ENCODE data around the gene SLC16A6.
A peak's percentile ranks its signal among the peaks of the same experiment; 100 is the strongest.

SLC16A6 gene

GRCh38 chr17:68293490-68294195, 2.7 kb upstream of the SLC16A6 start:
- DNase-seq (ENCODE audit: low spot score) = no peak
- no peak for TF ChIP-seq CTCF (IDR thresholded peaks at IDR 0.05; ENCODE audit: poor library complexity, severe bottlenecking)
- ATAC-seq (ENCODE audit: low read depth) = no peak
- Histone ChIP-seq H3K27me3 (ENCODE audit: insufficient read depth, poor library complexity, severe bottlenecking) (peaks cover 41% of the 10 kb centered on the region), H3K4me1 (ENCODE audit: insufficient read depth, poor library complexity, severe bottlenecking) (no peaks in the 10 kb centered on the region), H3K36me3 (ENCODE audit: low read depth) (no peaks in the 10 kb centered on the region), H3K9me3 (ENCODE audit: severe bottlenecking) (no peaks in the 10 kb centered on the region), H3K4me3 (ENCODE audit: severe bottlenecking) (no peak overlapping the region), H3K27ac (ENCODE audit: poor library complexity, severe bottlenecking) (no peak overlapping the region)

GRCh38 chr17:68292689-68293040, 1.7 kb upstream of the SLC16A6 start:
- H3K4me3 ChIP-seq (ENCODE audit: severe bottlenecking) = no peak overlapping the region
- ATAC-seq (ENCODE audit: low read depth) (no peak), DNase-seq (ENCODE audit: low spot score) (no peak)
- no peak for TF ChIP-seq CTCF (IDR thresholded peaks at IDR 0.05; ENCODE audit: poor library complexity, severe bottlenecking)
- H3K27me3 ChIP-seq (ENCODE audit: insufficient read depth, poor library complexity, severe bottlenecking) = peaks cover 41% of the 10 kb centered on the region
- H3K4me1 ChIP-seq (ENCODE audit: insufficient read depth, poor library complexity, severe bottlenecking) = no peaks in the 10 kb centered on the region
- no peaks in the 10 kb centered on the region for H3K36me3 ChIP-seq (ENCODE audit: low read depth)
- H3K9me3 ChIP-seq (ENCODE audit: severe bottlenecking) = no peaks in the 10 kb centered on the region
- H3K27ac ChIP-seq (ENCODE audit: poor library complexity, severe bottlenecking) = no peak overlapping the region

GRCh38 chr17:68291836-68292688, 1.1 kb upstream of the SLC16A6 start:
- peak overlapping the region; percentile 55 for H3K4me3 ChIP-seq (ENCODE audit: severe bottlenecking)
- peak; percentile 78 for DNase-seq (ENCODE audit: low spot score)
- TF ChIP-seq CTCF (IDR thresholded peaks at IDR 0.05; ENCODE audit: poor library complexity, severe bottlenecking) = no peak
- no peak overlapping the region for H3K27ac ChIP-seq (ENCODE audit: poor library complexity, severe bottlenecking)
- H3K9me3 ChIP-seq (ENCODE audit: severe bottlenecking) = no peaks in the 10 kb centered on the region
- no peaks in the 10 kb centered on the region for H3K4me1 ChIP-seq (ENCODE audit: insufficient read depth, poor library complexity, severe bottlenecking)
- no peaks in the 10 kb centered on the region for H3K36me3 ChIP-seq (ENCODE audit: low read depth)
- H3K27me3 ChIP-seq (ENCODE audit: insufficient read depth, poor library complexity, severe bottlenecking) = peaks cover 41% of the 10 kb centered on the region
- peak; percentile 83 for ATAC-seq (ENCODE audit: low read depth)

GRCh38 chr17:68290268-68290954, 516 bp downstream of the SLC16A6 start:
- Histone ChIP-seq H3K36me3 (ENCODE audit: low read depth) (no peaks in the 10 kb centered on the region), H3K27ac (ENCODE audit: poor library complexity, severe bottlenecking) (no peak overlapping the region), H3K9me3 (ENCODE audit: severe bottlenecking) (no peaks in the 10 kb centered on the region), H3K27me3 (ENCODE audit: insufficient read depth, poor library complexity, severe bottlenecking) (peaks cover 41% of the 10 kb centered on the region), H3K4me3 (ENCODE audit: severe bottlenecking) (peak overlapping the region; percentile 55), H3K4me1 (ENCODE audit: insufficient read depth, poor library complexity, severe bottlenecking) (no peaks in the 10 kb centered on the region)
- no peak for DNase-seq (ENCODE audit: low spot score)
- ATAC-seq (ENCODE audit: low read depth) = no peak
- TF ChIP-seq CTCF (IDR thresholded peaks at IDR 0.05; ENCODE audit: poor library complexity, severe bottlenecking) = no peak

All from RWPE2 (cell line).